NOMO-1 (cell line): ENCODE measurements around the gene TRIM77.
"Not testable (repeated sequence)": the region's sequence is repeated elsewhere in the genome, so short reads cannot be mapped to it uniquely, and the experiment has no call there.

Source experiments
- DNase-seq, 2 experiments: peaks; one replicate each; lab custom pipeline; 2025; ENCODE audit not compliant: unreplicated experiment in 2 of 2; lab: John Stamatoyannopoulos, UW

Gene TRIM77, protein sequence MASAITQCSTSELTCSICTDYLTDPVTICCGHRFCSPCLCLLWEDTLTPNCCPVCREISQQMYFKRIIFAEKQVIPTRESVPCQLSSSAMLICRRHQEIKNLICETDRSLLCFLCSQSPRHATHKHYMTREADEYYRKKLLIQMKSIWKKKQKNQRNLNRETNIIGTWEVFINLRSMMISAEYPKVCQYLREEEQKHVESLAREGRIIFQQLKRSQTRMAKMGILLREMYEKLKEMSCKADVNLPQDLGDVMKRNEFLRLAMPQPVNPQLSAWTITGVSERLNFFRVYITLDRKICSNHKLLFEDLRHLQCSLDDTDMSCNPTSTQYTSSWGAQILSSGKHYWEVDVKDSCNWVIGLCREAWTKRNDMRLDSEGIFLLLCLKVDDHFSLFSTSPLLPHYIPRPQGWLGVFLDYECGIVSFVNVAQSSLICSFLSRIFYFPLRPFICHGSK

GRCh38 chr11:89709999-89710398, at the start of gene TRIM77:
Gene TRIM77 (plus strand): TSS chr11:89710299. CDS start chr11:89710299, 0 bp downstream.
- DNase-seq = not testable (repeated sequence)

GRCh38 chr11:89667001-89667400, 43.1 kb upstream of the TRIM77 start:
- no peak for DNase-seq

- DNase-seq = not testable (repeated sequence)
These were observed 41.9 kb upstream of the TRIM77 start for GRCh38 chr11:89668158-89668557.

- DNase-seq = not testable (repeated sequence)
These were observed 40.5 kb upstream of the TRIM77 start for GRCh38 chr11:89669586-89669985.

GRCh38 chr11:89669993-89670669, 40.0 kb upstream of the TRIM77 start:
- DNase-seq = not testable (repeated sequence)

DNA sequence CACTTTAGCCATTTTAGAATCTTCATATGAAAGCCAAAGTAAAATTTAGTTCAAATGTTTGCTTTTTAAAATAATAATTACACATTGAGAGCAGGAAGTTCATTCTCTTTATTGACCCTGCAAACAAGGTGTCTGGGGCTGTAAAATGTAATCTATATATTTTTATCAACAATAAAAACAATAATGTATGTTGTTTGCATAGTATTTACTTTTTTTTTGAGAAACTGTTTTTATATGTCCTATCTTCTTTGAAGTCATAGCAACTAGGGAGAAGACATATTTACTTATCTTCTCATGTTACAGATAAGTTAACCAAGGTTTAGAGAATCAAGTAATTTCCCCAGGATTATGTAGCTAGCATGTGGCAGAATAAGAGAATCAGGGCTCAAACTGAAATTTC, 37.6 kb upstream of the TRIM77 start:
- not testable (repeated sequence) for DNase-seq

DNA sequence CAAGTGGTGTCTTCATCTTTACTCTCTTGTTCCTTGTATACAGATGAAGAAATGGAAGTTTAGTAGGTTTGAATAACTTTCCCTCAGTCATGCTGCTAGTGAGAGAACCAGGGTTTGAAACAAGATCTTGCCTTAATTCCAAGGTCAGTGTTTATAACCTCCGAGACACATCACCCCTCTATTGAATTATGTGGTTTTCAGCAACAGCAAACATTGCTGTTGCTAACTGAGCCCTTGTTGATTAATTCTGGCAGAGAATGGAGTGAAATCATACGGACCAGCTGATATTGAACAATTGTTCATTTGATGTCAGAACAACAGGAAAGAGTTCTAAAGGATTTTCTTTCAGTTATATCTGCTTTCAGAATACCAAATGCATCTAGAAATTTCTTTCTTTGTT, 36.7 kb upstream of the TRIM77 start:
- not testable (repeated sequence) for DNase-seq

GRCh38 chr11:89675383-89675782, 34.7 kb upstream of the TRIM77 start:
- DNase-seq = not testable (repeated sequence)

GRCh38 chr11:89675948-89676347, 34.2 kb upstream of the TRIM77 start:
- DNase-seq = not testable (repeated sequence)

DNA sequence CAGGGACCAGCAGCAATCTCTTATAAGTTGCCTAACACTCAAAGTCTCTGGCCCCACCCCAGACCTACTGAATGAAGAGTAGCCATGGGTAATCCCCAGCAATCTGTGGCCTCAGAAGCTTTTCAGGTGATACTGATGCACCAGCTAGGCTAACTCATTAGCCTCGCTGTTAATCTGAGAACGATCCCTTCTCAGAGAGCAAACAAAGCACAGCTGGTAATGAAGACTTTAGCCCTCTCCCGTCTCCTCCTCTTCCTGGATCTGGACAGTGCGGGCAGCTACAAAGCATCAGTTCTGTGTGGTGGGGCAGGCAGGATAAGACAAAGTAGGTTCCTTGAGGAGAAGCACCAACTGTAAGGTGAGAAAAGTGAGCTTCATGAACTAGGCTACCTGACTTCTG, 3.0 kb upstream of the TRIM77 start:
- not testable (repeated sequence) for DNase-seq

DNA sequence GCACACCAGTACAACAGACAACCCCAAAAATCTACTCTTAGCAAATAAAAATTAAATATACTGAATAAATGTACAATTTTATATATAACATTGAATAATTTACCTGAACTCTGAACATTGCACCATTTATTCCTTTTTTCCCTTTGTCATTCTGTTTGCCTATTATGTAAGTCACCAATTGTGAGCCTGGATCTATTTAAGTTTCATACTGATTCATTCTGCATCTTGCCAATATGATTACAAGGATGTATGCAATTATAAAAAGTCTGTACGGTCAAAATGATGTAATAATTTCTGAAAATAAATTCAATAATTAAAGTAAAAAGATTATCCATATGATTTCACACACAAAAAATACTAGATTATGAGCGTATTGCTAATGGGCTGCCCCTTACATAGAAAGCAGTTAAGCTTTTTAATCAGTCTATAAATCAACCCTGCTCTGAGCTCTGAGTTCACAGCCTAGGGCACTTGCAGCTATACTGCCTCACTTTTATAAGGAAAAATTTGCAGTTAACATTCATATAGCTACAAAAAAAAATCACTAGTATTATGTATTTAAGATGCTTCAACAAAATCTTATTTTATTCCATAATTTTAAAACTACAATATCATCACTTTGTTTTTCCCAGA, 14.9 kb downstream of the TRIM77 start:
- not testable (repeated sequence) for DNase-seq

DNA sequence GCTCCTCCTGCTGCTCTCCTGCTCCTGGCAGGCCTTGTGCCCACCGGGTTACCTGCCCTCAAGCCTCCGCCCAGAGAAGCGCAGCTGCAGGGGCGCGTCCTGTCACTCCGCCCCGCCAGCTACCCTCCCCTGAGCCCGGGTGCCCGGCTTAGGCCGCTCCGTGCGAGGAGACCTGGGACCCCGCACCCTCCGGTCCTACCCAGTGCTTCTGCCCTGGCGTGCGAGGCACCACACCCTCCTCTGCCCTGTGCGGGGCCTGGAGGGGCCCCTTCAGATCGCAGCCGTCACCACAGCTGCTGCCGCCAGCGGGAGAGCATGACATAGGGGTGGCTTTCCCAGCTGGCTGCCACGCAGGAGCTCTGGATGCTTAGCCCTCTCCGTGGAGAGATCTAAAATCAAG, 20.1 kb downstream of the TRIM77 start:
- DNase-seq = not testable (repeated sequence)

DNA sequence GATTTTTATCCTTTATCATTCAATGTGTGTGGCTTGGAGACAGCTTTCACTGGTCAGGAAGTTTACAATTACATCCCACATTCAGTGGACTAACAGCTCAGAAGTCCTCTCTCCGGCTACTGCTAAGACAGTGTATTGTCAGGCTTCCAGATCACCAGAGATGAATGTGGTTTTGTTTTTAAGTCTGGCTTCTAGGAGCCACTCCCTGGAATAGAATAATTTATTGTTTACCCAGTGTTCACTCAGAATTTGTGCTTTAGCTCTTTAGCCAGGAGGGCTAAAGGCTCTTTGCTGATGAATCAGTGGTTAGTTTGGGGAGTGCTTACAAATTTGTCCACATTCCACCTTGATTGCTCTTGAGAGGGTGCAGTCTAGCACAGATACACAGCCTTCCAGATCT, 26.5 kb downstream of the TRIM77 start:
- no peak for DNase-seq

GRCh38 chr11:89737116-89737515, 27.0 kb downstream of the TRIM77 start:
- no peak for DNase-seq

DNA sequence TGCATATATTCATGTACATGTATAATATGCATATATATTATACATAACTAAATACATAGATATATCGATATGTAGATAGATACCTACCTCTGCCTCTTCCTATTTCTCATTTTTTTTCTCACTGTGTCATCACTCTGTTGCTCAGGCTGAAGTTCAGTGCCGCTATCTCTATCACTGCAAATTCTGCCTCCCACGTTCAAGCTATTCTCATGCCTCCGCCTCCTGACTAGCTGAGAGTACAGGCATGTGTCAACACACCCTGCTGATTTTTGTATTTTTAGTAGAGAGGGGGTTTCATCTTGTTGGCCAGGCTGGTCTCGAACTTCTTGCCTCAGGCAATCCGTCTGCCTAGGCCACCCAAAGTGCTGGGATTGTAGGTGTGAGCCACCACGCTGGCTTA, 31.3 kb downstream of the TRIM77 start:
- not testable (repeated sequence) for DNase-seq

GRCh38 chr11:89744158-89744557, 34.1 kb downstream of the TRIM77 start:
- not testable (repeated sequence) for DNase-seq

DNA sequence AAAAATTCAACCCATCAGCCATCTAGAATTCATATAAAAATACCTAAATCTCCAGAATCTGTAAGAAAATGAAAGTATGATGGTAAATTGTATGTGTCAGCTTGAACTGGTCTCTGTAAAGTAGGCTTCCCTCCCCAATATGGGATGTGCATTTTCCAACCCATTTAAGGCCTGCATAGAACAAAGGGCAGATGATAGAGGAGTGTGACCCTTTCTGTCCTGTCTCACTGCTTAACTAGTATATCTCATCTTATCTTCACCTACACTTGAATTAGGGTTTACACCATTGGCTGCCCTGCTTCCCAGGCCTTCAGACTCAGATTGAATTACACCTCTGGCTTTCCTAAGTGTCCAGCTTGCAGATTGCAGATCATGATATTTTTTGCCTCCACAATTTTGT, 40.7 kb downstream of the TRIM77 start:
- DNase-seq = not testable (repeated sequence)
